ENCODE results near the gene VGLL4.
"Not testable (repeated sequence)": the region's sequence is repeated elsewhere in the genome, so short reads cannot be mapped to it uniquely, and the experiment has no call there.

DNA sequence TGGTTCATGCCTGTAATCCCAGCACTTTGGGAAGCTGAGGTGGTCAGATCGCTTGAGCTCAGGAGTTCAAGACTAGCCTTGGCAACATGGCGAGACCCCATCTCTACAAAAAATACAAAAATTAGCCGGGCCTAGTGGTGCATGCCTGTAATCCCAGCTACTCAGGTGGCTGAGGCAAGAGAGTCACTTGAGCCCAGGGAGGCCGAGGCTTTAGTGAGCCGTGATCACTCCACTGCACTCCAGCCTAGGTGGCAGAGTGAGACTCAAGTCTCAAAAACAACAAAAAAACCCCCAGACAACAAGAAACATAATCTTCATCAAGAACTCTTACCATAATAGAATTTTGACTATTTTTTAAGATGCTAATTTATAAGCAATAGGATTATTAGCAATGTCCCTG is 117.6 kb downstream of the VGLL4 start:
- TF ChIP-seq, protein P1, sequence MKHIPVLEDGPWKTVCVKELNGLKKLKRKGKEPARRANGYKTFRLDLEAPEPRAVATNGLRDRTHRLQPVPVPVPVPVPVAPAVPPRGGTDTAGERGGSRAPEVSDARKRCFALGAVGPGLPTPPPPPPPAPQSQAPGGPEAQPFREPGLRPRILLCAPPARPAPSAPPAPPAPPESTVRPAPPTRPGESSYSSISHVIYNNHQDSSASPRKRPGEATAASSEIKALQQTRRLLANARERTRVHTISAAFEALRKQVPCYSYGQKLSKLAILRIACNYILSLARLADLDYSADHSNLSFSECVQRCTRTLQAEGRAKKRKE (CRISPR knock-in tag; IDR thresholded peaks at IDR 0.05; ENCODE audit: low read depth): not testable (repeated sequence)
- not testable (repeated sequence) for TF ChIP-seq KDM5A (IDR thresholded peaks at IDR 0.05); POLR2A (IDR thresholded peaks at IDR 0.05; ENCODE audit: low read length); HDAC2 (IDR thresholded peaks at IDR 0.05)
- TF ChIP-seq, protein P2, sequence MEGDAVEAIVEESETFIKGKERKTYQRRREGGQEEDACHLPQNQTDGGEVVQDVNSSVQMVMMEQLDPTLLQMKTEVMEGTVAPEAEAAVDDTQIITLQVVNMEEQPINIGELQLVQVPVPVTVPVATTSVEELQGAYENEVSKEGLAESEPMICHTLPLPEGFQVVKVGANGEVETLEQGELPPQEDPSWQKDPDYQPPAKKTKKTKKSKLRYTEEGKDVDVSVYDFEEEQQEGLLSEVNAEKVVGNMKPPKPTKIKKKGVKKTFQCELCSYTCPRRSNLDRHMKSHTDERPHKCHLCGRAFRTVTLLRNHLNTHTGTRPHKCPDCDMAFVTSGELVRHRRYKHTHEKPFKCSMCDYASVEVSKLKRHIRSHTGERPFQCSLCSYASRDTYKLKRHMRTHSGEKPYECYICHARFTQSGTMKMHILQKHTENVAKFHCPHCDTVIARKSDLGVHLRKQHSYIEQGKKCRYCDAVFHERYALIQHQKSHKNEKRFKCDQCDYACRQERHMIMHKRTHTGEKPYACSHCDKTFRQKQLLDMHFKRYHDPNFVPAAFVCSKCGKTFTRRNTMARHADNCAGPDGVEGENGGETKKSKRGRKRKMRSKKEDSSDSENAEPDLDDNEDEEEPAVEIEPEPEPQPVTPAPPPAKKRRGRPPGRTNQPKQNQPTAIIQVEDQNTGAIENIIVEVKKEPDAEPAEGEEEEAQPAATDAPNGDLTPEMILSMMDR (IDR thresholded peaks at IDR 0.05): not testable (repeated sequence)

Data from A549 (cell line).